H1 (cell line): ENCODE measurements around the gene EPHA6. TPM values are rescaled to one million over a fixed set of nuclear protein-coding genes. Genes with fewer than 3 reads are reported as not detected.
A peak's percentile ranks its signal among the peaks of the same experiment; 100 is the strongest.

Experiments
- CTCF ChIA-PET: fragments of 300-600 bp; sonication (Branson Sonifier 250); formaldehyde crosslinking; loops from one replicate; lab custom pipeline; 2021; ENCODE audit not compliant: partially characterized antibody; lab: Charles Lee
- POLR2A ChIA-PET: fragments of 300-600 bp; sonication (Branson Sonifier 250); formaldehyde crosslinking; loops from one replicate; lab custom pipeline; 2021; ENCODE audit warnings: inconsistent platforms; ENCODE audit not compliant: partially characterized antibody; lab: Charles Lee
- DNase-seq, 2 experiments: peaks; one replicate each; pipeline versions ENCODE4 v3.0.0 to v3.0.0-alpha.2; 2010 to 2022; ENCODE audit warnings: low spot score in 2 of 2, low read depth in 1 of 2, mixed read lengths in 1 of 2
- FAIRE-seq: peaks from 2 replicates; lab custom pipeline; 2011; peaks lifted over from hg19 to GRCh38; lab: Jason Lieb, UNC
- H2AFZ ChIP-seq: 2 replicates; pipeline ENCODE4 v1.8.1; 2012; ENCODE audit warnings: low read length, inconsistent platforms
- H2AK5ac ChIP-seq: 2 replicates; pipeline ENCODE4 v1.6.1; 2013; ENCODE audit warnings: low read depth, low read length
- H2BK120ac ChIP-seq: replicated peaks from 2 replicates; pipeline ENCODE3; 2013; ENCODE audit warnings: low read depth, low read length, inconsistent platforms
- H2BK12ac ChIP-seq: 2 replicates; pipeline ENCODE4 v1.6.1; 2013; ENCODE audit warnings: low read depth, low read length
- H2BK15ac ChIP-seq: 2 replicates; pipeline ENCODE4 v1.6.1; 2013; ENCODE audit warnings: low read length
- H2BK20ac ChIP-seq: 2 replicates; pipeline ENCODE4 v1.6.1; 2013; ENCODE audit warnings: low read length
- H2BK5ac ChIP-seq: 2 replicates; pipeline ENCODE4 v1.6.1; 2013; ENCODE audit warnings: low read depth, low read length
- H3K14ac ChIP-seq: 2 replicates; pipeline ENCODE4 v1.6.1; 2013; ENCODE audit warnings: inconsistent platforms; ENCODE audit not compliant: insufficient read length
- H3K18ac ChIP-seq: 2 replicates; pipeline ENCODE4 v1.6.1; 2013; ENCODE audit warnings: low read length; ENCODE audit errors: extremely low read depth
- H3K23ac ChIP-seq: 2 replicates; pipeline ENCODE4 v1.6.1; 2013; ENCODE audit warnings: inconsistent platforms; ENCODE audit not compliant: insufficient read length
- H3K23me2 ChIP-seq: 2 replicates; pipeline ENCODE4 v1.6.1; 2013; ENCODE audit warnings: low read depth, low read length
- H3K27ac ChIP-seq: 2 replicates; pipeline ENCODE4 v1.6.1; 2011; ENCODE audit warnings: low read depth, low read length, inconsistent platforms
- H3K27me3 ChIP-seq, 4 experiments: replicated peaks in 1 of 4; 1 replicate in 1 of 4; 2 replicates in 3 of 4; pipeline versions ENCODE4 v1.6.1 to v1.8.1; 2011 to 2013; ENCODE audit warnings: low read length in 3 of 4, mild to moderate bottlenecking in 3 of 4, inconsistent platforms in 2 of 4, mixed read lengths in 2 of 4, moderate library complexity in 1 of 4; ENCODE audit not compliant: control insufficient read depth in 3 of 4, insufficient read depth in 3 of 4; ENCODE audit errors: extremely low read depth in 1 of 4
- H3K36me3 ChIP-seq, 4 experiments: 2 replicates each; pipeline versions ENCODE4 v1.6.1 to v1.8.1; 2011 to 2013; ENCODE audit warnings: mild to moderate bottlenecking in 4 of 4, low read length in 3 of 4, moderate library complexity in 2 of 4, control low read depth in 1 of 4, inconsistent platforms in 1 of 4; ENCODE audit not compliant: insufficient read depth in 4 of 4, control insufficient read depth in 2 of 4
- H3K4ac ChIP-seq: replicated peaks from 2 replicates; pipeline ENCODE3; 2013; ENCODE audit warnings: low read length, low read depth, mixed read lengths, inconsistent platforms; ENCODE audit not compliant: insufficient read length
- H3K4me1 ChIP-seq, 4 experiments: replicated peaks in 1 of 4; 1 replicate in 1 of 4; 2 replicates in 3 of 4; pipeline versions ENCODE4 v1.6.1 to v1.8.1; 2011 to 2013; ENCODE audit warnings: low read length in 3 of 4, inconsistent platforms in 2 of 4, mixed read lengths in 1 of 4; ENCODE audit not compliant: insufficient read depth in 4 of 4, control insufficient read depth in 3 of 4
- H3K4me2 ChIP-seq, 2 experiments: 2 replicates each; pipeline versions ENCODE4 v1.6.1 to v1.8.1; 2011 to 2013; ENCODE audit warnings: low read depth in 2 of 2, low read length in 2 of 2, control low read depth in 1 of 2, inconsistent platforms in 1 of 2, mild to moderate bottlenecking in 1 of 2; ENCODE audit not compliant: insufficient read depth in 1 of 2
- H3K4me3 ChIP-seq, 4 experiments: fragments of 200-600, 300-600 bp in 1 of 4; sonication (generic), shearing (Covaris generic), sonication (Bioruptor Twin) in 1 of 4; 2 replicates each; pipeline versions ENCODE4 v1.5.1 to v1.8.1; 2011 to 2016; ENCODE audit warnings: low read length in 4 of 4, low read depth in 3 of 4, control low read depth in 2 of 4, inconsistent platforms in 2 of 4, mild to moderate bottlenecking in 2 of 4, mixed read lengths in 1 of 4, moderate library complexity in 1 of 4; ENCODE audit not compliant: insufficient read depth in 2 of 4; ENCODE audit errors: extremely low read depth in 1 of 4
- H3K56ac ChIP-seq: replicated peaks from 2 replicates; pipeline ENCODE3; 2013; ENCODE audit warnings: low read depth, mild to moderate bottlenecking, mixed read lengths, low read length, inconsistent platforms; ENCODE audit not compliant: insufficient read length
- H3K79me1 ChIP-seq: 2 replicates; pipeline ENCODE4 v1.6.1; 2013; ENCODE audit warnings: low read depth, low read length, control low read depth
- H3K79me2 ChIP-seq, 2 experiments: 2 replicates each; pipeline versions ENCODE4 v1.6.1 to v1.8.1; 2012 to 2013; ENCODE audit warnings: low read length in 2 of 2, mild to moderate bottlenecking in 2 of 2, inconsistent platforms in 1 of 2; ENCODE audit not compliant: insufficient read depth in 2 of 2, control insufficient read depth in 1 of 2
- H3K9ac ChIP-seq, 4 experiments: replicated peaks in 1 of 4; 1 replicate in 1 of 4; 2 replicates in 3 of 4; pipeline versions ENCODE4 v1.6.1 to v1.8.1; 2011 to 2013; ENCODE audit warnings: low read depth in 3 of 4, low read length in 3 of 4, control low read depth in 2 of 4, mild to moderate bottlenecking in 2 of 4, moderate library complexity in 2 of 4, inconsistent platforms in 1 of 4; ENCODE audit errors: extremely low read depth in 1 of 4
- H3K9me3 ChIP-seq, 2 experiments: 2 replicates each; pipeline versions ENCODE4 v1.6.1 to v1.8.1; 2012 to 2013; ENCODE audit warnings: mild to moderate bottlenecking in 2 of 2, moderate library complexity in 2 of 2, control low read depth in 1 of 2, inconsistent platforms in 1 of 2, low read depth in 1 of 2, low read length in 1 of 2, mixed read lengths in 1 of 2; ENCODE audit not compliant: insufficient read depth in 2 of 2
- H4K20me1 ChIP-seq, 2 experiments: replicated peaks in 1 of 2; 2 replicates each; pipeline versions ENCODE3 to v1.8.1; 2011 to 2013; ENCODE audit warnings: inconsistent platforms in 2 of 2, low read length in 2 of 2, mild to moderate bottlenecking in 1 of 2; ENCODE audit not compliant: insufficient read depth in 2 of 2, control insufficient read depth in 1 of 2
- H4K5ac ChIP-seq: 2 replicates; pipeline ENCODE4 v1.6.1; 2013; ENCODE audit warnings: low read length, low read depth, mixed read lengths, inconsistent platforms; ENCODE audit not compliant: insufficient read length
- H4K8ac ChIP-seq: 2 replicates; pipeline ENCODE4 v1.8.0; 2013; ENCODE audit warnings: mild to moderate bottlenecking, moderate library complexity, low read length, inconsistent platforms; ENCODE audit not compliant: insufficient read depth; ENCODE audit errors: extremely low read depth
- H4K91ac ChIP-seq: replicated peaks from 2 replicates; pipeline ENCODE3; 2013; ENCODE audit warnings: low read length, mixed read lengths, inconsistent platforms; ENCODE audit not compliant: insufficient read length
- CTCF ChIP-seq, 3 experiments: IDR thresholded peaks; 1 replicate in 2 of 3; 2 replicates in 1 of 3; pipeline versions ENCODE4 v1.5.1 to v1.6.1; 2011; ENCODE audit warnings: low read length in 3 of 3, mild to moderate bottlenecking in 3 of 3, inconsistent platforms in 2 of 3, low read depth in 1 of 3, moderate library complexity in 1 of 3; ENCODE audit not compliant: insufficient read depth in 1 of 3; ENCODE audit errors: control extremely low read depth in 1 of 3
- EP300 ChIP-seq, 2 experiments: IDR thresholded peaks; 1 replicate in 1 of 2; 2 replicates in 1 of 2; pipeline ENCODE4 v1.6.1; 2011 to 2012; ENCODE audit warnings: low read depth in 2 of 2, low read length in 2 of 2, mild to moderate bottlenecking in 2 of 2, borderline replicate concordance in 1 of 2, inconsistent platforms in 1 of 2, moderate library complexity in 1 of 2
- NANOG ChIP-seq: IDR thresholded peaks from 2 replicates; pipeline ENCODE4 v1.6.1; 2011; ENCODE audit warnings: low read length, low read depth, mild to moderate bottlenecking, inconsistent platforms; ENCODE audit not compliant: insufficient read depth, poor library complexity, severe bottlenecking
- NRF1 ChIP-seq: IDR thresholded peaks from 2 replicates; pipeline ENCODE4 v1.6.1; 2011; ENCODE audit warnings: mild to moderate bottlenecking, low read depth, low read length, improper control_type of control experiment
- RFX5 ChIP-seq: IDR thresholded peaks from 2 replicates; pipeline ENCODE4 v1.6.1; 2011; ENCODE audit warnings: low read depth, low read length, improper control_type of control experiment, borderline replicate concordance
- RXRA ChIP-seq: IDR thresholded peaks from 2 replicates; pipeline ENCODE4 v1.6.1; 2011; ENCODE audit warnings: low read depth, mild to moderate bottlenecking, low read length, moderate library complexity; ENCODE audit not compliant: insufficient read depth
- SP1 ChIP-seq: IDR thresholded peaks from 2 replicates; pipeline ENCODE4 v1.6.1; 2011; ENCODE audit warnings: low read depth, low read length
- WGBS, 2 experiments: shearing (Covaris generic) in 1 of 2; methylation state at CpG; one replicate each; pipeline versions ENCODE4 v1.1.6 to v1.1.7; 2013 to 2015; ENCODE audit warnings: low lambda C conversion rate in 2 of 2, mixed read lengths in 2 of 2, inconsistent platforms in 1 of 2, low coverage in 1 of 2, missing lambda C conversion rate in 1 of 2; ENCODE audit not compliant: insufficient replicate concordance in 2 of 2, insufficient coverage in 1 of 2, insufficient read length in 1 of 2; ENCODE audit errors: extremely low coverage in 1 of 2, missing lambda C conversion rate in 1 of 2; 5-methylcytosine and 5-hydroxymethylcytosine counted together
- polyA plus RNA-seq, 7 experiments: library from polyadenylated mRNA; depleted of rRNA in 3 of 7; stranded (reverse) in 5 of 7; unstranded in 2 of 7; fragments of >200 nt in 5 of 7; fragments of 200-250 nt in 2 of 7; gene quantifications; 1 replicate in 5 of 7; 2 replicates in 1 of 7; 4 replicates in 1 of 7; pipeline versions ENCODE4 v1.2.1 to v1.2.3, GENCODE V29; 2011 to 2013; ENCODE audit warnings: missing spikeins in 2 of 7, mixed read lengths in 2 of 7
- total RNA-seq: library from RNA; stranded (reverse); fragmentation: NEBNext Ultra II Directional; extraction: Animal tissue kit (Norgen Biotek cat#: 25700); gene quantifications from 2 replicates; pipeline ENCODE4 v1.2.1, GENCODE V29; 2021

EPHA6 gene
- total and polyA plus RNA-seq, 2 of the 8 experiments (the other 6 are each of a cell fraction or from before 2014, with no cell fraction given): 0.83 to 3.2 TPM

GRCh38 chr3:97764407-97765238, 950.2 kb downstream of the EPHA6 start, which contains the start of gene ARL6:
Gene ARL6 (plus strand): TSS chr3:97764758. CDS start chr3:97768108, 3,350 bp downstream.
- Histone ChIP-seq H3K79me1 (no peaks in the 10 kb centered on the region), H3K4me3 (peak within 1 kb of the TSS; percentile 85 to 98 (median 92)), H3K4ac (no peak within 1 kb of the TSS), H2BK15ac (no peak within 1 kb of the TSS), H4K8ac (peak within 1 kb of the TSS; percentile 63), H4K20me1 (no peaks in the 10 kb centered on the region), H3K79me2 (peaks cover 0 to 21% of the 10 kb centered on the region in 2 experiments; a peak in 2 of 4 replicates), H2BK20ac (no peak within 1 kb of the TSS), H3K27me3 (no peaks in the 10 kb centered on the region), H2BK5ac (peak within 1 kb of the TSS; percentile 36; the same call in 1 of the 2 replicates), H3K4me2 (peak within 1 kb of the TSS; percentile 77 to 82), H3K27ac (peak within 1 kb of the TSS; percentile 67; the same call in 1 of the 2 replicates), H2BK12ac (no peak within 1 kb of the TSS), H3K14ac (no peak within 1 kb of the TSS), H3K9me3 (no peaks in the 10 kb centered on the region), H2AK5ac (no peak within 1 kb of the TSS), H4K5ac (peak within 1 kb of the TSS; percentile 50), H4K91ac (no peak within 1 kb of the TSS), H2AFZ (peak within 1 kb of the TSS; percentile 99), H3K23ac (no peak within 1 kb of the TSS), H2BK120ac (no peak within 1 kb of the TSS), H3K23me2 (peaks cover 4% of the 10 kb centered on the region; the same call in 1 of the 2 replicates), H3K56ac (peak within 1 kb of the TSS; percentile 85), H3K18ac (peak within 1 kb of the TSS; percentile 44; the same call in 1 of the 2 replicates), H3K9ac (peak within 1 kb of the TSS in 3 of 4 experiments; percentile 60 to 63 (median 60); a peak in 6 of 7 replicates), H3K36me3 (peaks cover 0 to 5% (median 0%) of the 10 kb centered on the region in 4 experiments; a peak in 2 of 8 replicates), H3K4me1 (peaks cover 0 to 12% (median 1%) of the 10 kb centered on the region in 4 experiments; a peak in 5 of 7 replicates)
- ChIA-PET POLR2A (interaction anchor here (0.8 to 1.2 kb wide), 2 partner anchors 58 to 219 kb away, joined by 4 read pairs; no protein-coding TSS in a partner anchor), CTCF (interaction anchor here (0.7 to 1.6 kb wide), 6 partner anchors 10 to 305 kb away, joined by 3 to 4 read pairs (median 3); partner anchors contain the start of gene CRYBG3)
- FAIRE-seq (no peak), DNase-seq (peak; percentile 54 to 86)
- WGBS, 2 experiments: 2% methylated on average over 36 of the region's 46 CpGs; no CpG with 5 or more reads in 1 of the 2 experiments
- TF ChIP-seq SP1 (no peak), EP300 (IDR thresholded peaks at IDR 0.05; ENCODE audit: borderline replicate concordance in 1 of 2, low read depth in 2 of 2, low read length in 2 of 2) (no peak), RXRA (no peak), NRF1 (peak; percentile 15; the same call in 1 of the 2 replicates), CTCF (IDR thresholded peaks at IDR 0.05; ENCODE audit: control extremely low read depth in 1 of 3, insufficient read depth in 1 of 3, low read depth in 1 of 3, low read length in 3 of 3) (peak in 1 of 3 experiments; percentile 20; a peak in 1 of 4 replicates), NANOG (no peak), RFX5 (no peak)
